ENCODE measurements around the gene CYP3A5. TPM values are rescaled to one million over a fixed set of nuclear protein-coding genes. Genes with fewer than 3 reads are reported as not detected.

The CYP3A5 gene
- polyA plus RNA-seq, 2 of the 4 experiments (the other 2 are of a cell fraction) = 2.3 to 9.7 TPM

DNA sequence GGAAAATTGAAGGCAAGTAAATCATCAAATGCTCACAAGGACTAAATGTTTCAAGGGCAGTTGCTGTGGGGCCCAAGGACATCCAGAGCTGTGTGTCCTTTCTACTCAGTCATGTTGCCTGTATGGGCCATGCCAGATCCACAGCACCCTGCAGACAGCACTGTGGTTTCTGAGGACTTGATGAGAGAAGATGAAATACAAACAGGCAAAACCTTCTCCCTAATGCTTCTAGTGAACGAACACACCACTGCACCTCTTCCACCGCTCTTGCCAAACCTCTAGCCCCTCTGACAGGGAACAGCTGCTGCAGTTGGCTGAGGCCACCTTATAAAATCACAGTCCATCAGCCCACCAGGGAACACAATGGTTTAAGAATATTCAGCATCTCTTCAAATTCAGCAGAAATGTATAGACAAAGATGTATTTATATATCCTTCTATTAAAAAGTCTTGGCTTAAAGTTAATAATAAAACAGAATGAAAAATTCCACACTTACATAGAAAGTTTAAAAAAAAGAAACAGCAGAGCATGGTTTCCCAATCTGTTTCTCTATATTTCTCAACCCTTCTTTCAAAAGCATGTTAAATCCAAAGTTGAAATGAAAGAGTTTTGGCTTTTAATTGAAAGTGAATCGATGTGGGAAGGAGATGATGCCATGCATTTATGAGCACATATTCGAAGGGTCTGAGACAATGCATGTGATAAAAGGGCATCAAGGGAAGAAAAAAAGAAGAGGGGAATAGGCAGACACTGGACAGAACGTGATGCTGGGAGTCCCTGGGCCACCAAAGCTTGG, 41.2 kb upstream of the CYP3A5 start:
- CTCF ChIA-PET = no interaction called here

DNA sequence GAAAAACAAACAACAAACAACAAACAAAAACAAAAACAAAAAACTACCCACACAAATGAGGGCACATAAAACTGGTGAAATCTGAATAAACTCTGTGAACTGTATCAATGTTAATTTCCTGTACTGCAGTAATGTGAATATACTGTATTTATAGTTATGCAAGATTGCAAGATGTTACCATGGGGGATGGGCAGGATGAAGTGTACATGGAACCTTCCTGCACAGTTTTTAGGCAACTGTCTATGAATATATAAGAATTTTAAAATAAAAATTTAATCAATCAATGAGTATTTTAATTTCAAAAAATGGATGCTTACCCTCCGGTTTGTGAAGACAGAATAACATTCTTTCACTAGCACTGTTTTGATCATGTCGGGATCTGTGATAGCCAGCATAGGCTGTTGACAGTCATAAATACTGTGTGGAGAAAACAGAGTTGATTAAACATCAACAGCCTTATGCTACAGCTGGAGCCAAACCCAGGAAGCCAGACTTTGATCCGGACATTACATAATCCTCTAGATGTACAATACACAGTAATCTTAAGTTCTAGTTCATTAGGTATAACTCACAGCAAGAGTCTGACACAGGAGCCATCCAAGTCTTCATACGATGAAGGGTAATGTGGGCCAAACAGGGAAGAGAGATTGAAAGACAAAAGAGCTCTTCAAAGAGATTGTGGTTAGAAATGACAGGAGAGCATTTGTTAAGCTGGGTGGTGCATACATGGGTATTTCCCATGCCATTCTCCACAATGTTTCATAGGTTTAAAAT, 40.4 kb upstream of the CYP3A5 start:
- FAIRE-seq = no peak

More for the DNA sequence above, 41.2 kb upstream of the CYP3A5 start:
- H3K27ac ChIP-seq = no peak overlapping the region
- H3K4me1 ChIP-seq = 0 out of 3 replicates have a peak, but pooled peaks cover 5% of the 10 kb centered on the region
- H3K9me3 ChIP-seq = no peaks in the 10 kb centered on the region
- H3K4me2 ChIP-seq = no peak overlapping the region
- 66% methylated on average over 5 of the region's 5 CpGs for WGBS (ENCODE audit: missing lambda C conversion rate)
- no peak for TF ChIP-seq MAZ (IDR thresholded peaks at IDR 0.05; ENCODE audit: borderline replicate concordance, low read depth, low read length)
- ATAC-seq (no peak), FAIRE-seq (no peak), DNase-seq (ENCODE audit: low read depth in 1 of 2, low spot score in 1 of 2) (no peak)
- H3K4me3 ChIP-seq = no peak overlapping the region
- POLR2A ChIA-PET = no interaction called here

DNA sequence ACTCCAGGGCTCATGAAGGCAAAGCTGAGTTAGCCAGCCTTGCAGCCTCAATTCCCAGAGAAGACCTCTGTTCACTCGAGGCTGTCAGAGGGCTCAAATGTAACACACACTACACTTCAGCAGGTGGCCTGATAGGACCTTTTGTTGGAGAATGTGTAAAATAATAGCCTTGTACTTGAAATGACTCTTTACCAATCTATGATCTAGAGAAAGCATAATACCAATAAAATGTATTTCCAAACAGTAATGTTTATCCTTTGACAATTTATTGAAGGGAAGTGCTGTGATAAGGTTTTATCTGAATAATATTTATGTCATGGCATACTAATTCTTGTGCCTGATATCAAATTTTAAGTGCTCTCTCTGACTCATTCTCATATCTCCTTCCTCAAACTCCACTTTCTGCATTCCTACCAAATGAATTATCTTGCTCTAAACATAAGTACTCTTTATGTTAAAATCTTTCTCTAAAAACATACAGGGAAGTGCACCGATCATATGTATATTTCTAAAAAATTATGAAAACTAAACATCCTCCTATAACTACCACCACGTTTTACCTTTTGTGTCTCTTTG, 34.3 kb upstream of the CYP3A5 start:
- ChIA-PET CTCF (no interaction called here), POLR2A (no interaction called here)
- no peak for FAIRE-seq
- Histone ChIP-seq H3K9me3 (0 out of 3 replicates have a peak, but pooled peaks cover 4% of the 10 kb centered on the region), H3K4me3 (no peak overlapping the region), H3K27ac (no peak overlapping the region), H3K4me2 (no peak overlapping the region), H3K4me1 (no peaks in the 10 kb centered on the region)
- TF ChIP-seq NPAS2 (CRISPR knock-in tag; IDR thresholded peaks at IDR 0.05; ENCODE audit: borderline replicate concordance) = no peak
- no peak for TF ChIP-seq RNF2 (IDR thresholded peaks at IDR 0.05; ENCODE audit: borderline replicate concordance, low read depth)
- TF ChIP-seq BHLHE40 (IDR thresholded peaks at IDR 0.05; ENCODE audit: low read depth, low read length) = no peak
- 49% methylated on average over 3 of the region's 3 CpGs for WGBS (ENCODE audit: missing lambda C conversion rate)
- DNase-seq (ENCODE audit: low read depth in 1 of 2, low spot score in 1 of 2) = no peak
- ATAC-seq = no peak

More for the DNA sequence above, 40.4 kb upstream of the CYP3A5 start:
- Histone ChIP-seq H3K27ac (no peak overlapping the region), H3K4me3 (no peak overlapping the region), H3K9me3 (no peaks in the 10 kb centered on the region), H3K4me1 (0 out of 3 replicates have a peak, but pooled peaks cover 5% of the 10 kb centered on the region), H3K4me2 (peak overlapping the region; percentile 15; the same call in 1 of the 3 replicates)
- CTCF ChIA-PET = no interaction called here
- DNase-seq (ENCODE audit: low read depth in 1 of 2, low spot score in 1 of 2) = no peak
- POLR2A ChIA-PET = no interaction called here
- WGBS (ENCODE audit: missing lambda C conversion rate) = 49% methylated on average over 4 of the region's 4 CpGs
- ATAC-seq = no peak
- TF ChIP-seq CBX2 (IDR thresholded peaks at IDR 0.05; ENCODE audit: borderline replicate concordance, low read depth) (no peak), GATA3 (IDR thresholded peaks at IDR 0.05; ENCODE audit: borderline replicate concordance) (no peak), JUN (IDR thresholded peaks at IDR 0.05) (no peak), HDAC2 (IDR thresholded peaks at IDR 0.05) (no peak), RNF2 (IDR thresholded peaks at IDR 0.05; ENCODE audit: borderline replicate concordance, low read depth) (no peak), FOXS1 (CRISPR knock-in tag; IDR thresholded peaks at IDR 0.05) (no peak), FOSL2 (IDR thresholded peaks at IDR 0.05) (no peak), FOSL2 (CRISPR knock-in tag; IDR thresholded peaks at IDR 0.05) (no peak), CHD2 (IDR thresholded peaks at IDR 0.05; ENCODE audit: low read length, partially characterized antibody) (no peak), NFE2L2 (conservative IDR thresholded peaks at IDR 0.05; ENCODE audit: low read length) (no peak), SREBF2 (IDR thresholded peaks at IDR 0.05) (no peak)
- TF ChIP-seq, protein P1, sequence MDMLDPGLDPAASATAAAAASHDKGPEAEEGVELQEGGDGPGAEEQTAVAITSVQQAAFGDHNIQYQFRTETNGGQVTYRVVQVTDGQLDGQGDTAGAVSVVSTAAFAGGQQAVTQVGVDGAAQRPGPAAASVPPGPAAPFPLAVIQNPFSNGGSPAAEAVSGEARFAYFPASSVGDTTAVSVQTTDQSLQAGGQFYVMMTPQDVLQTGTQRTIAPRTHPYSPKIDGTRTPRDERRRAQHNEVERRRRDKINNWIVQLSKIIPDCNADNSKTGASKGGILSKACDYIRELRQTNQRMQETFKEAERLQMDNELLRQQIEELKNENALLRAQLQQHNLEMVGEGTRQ (IDR thresholded peaks at IDR 0.05) = no peak

DNA sequence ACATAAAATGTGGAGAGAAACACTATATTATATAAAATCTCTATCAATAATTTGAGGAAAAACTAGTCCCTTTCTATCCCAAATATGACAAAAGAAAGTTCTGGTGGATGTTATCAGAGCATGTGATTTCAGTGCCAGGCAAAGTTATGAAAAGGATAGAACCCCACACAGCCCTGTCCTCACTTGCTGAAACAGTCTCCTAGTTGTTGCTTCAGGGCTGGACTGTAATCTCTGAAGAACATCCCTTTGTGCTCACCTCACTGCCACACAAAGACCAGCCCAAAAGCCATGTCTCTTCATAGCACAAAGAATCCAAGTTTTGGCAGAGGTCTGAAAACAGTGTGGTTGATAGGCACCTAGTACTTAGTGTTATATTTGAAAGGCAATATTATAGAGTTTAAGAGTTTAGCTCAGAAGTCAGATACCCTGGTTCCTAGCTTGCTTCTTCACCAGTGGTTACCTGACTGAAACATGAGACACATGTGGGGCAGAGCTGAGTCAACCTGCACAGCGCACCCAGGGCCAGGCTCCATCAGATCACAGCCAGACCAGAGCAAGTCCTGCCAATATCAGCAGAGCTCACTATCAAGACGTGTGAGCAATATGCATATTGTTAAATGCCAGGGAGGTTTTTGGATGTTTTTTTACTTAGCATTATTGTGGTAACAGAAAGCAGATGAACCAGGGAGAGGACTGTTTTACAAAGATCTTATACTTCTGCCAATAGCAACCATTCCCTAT, 30.2 kb upstream of the CYP3A5 start:
- CTCF ChIA-PET = no interaction called here
- Histone ChIP-seq H3K4me2 (no peak overlapping the region), H3K9me3 (0 out of 3 replicates have a peak, but pooled peaks cover 4% of the 10 kb centered on the region), H3K4me1 (no peaks in the 10 kb centered on the region), H3K27ac (no peak overlapping the region), H3K4me3 (no peak overlapping the region)
- DNase-seq (ENCODE audit: low read depth in 1 of 2, low spot score in 1 of 2) (no peak), FAIRE-seq (no peak), ATAC-seq (no peak)
- POLR2A ChIA-PET = no interaction called here
- 64% methylated on average over 2 of the region's 2 CpGs for WGBS (ENCODE audit: missing lambda C conversion rate)
- TF ChIP-seq HOXB13 (CRISPR knock-in tag; IDR thresholded peaks at IDR 0.05; ENCODE audit: low read depth) = no peak
- TF ChIP-seq SREBF2 (IDR thresholded peaks at IDR 0.05) = no peak
- TF ChIP-seq NPAS2 (CRISPR knock-in tag; IDR thresholded peaks at IDR 0.05; ENCODE audit: borderline replicate concordance) = no peak
- no peak for TF ChIP-seq GATA3 (IDR thresholded peaks at IDR 0.05; ENCODE audit: borderline replicate concordance)
- TF ChIP-seq, protein P2, sequence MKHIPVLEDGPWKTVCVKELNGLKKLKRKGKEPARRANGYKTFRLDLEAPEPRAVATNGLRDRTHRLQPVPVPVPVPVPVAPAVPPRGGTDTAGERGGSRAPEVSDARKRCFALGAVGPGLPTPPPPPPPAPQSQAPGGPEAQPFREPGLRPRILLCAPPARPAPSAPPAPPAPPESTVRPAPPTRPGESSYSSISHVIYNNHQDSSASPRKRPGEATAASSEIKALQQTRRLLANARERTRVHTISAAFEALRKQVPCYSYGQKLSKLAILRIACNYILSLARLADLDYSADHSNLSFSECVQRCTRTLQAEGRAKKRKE (CRISPR knock-in tag; IDR thresholded peaks at IDR 0.05; ENCODE audit: low read depth) = no peak
- no peak for TF ChIP-seq POLR2A (IDR thresholded peaks at IDR 0.05; ENCODE audit: low read length)
- TF ChIP-seq RARB (CRISPR knock-in tag; IDR thresholded peaks at IDR 0.05) = no peak
- TF ChIP-seq EP300 (IDR thresholded peaks at IDR 0.05) = no peak
- TF ChIP-seq SMC3 (IDR thresholded peaks at IDR 0.05) = no peak
- no peak for TF ChIP-seq FOXS1 (CRISPR knock-in tag; IDR thresholded peaks at IDR 0.05)
- TF ChIP-seq ESRRA (IDR thresholded peaks at IDR 0.05; ENCODE audit: borderline replicate concordance, low read length) = no peak

Data from A549 (cell line).